ENCODE results near the gene FMNL2. TPM values are rescaled to one million over a fixed set of nuclear protein-coding genes. Genes with fewer than 3 reads are reported as not detected.
"Not testable (repeated sequence)": the region's sequence is repeated elsewhere in the genome, so short reads cannot be mapped to it uniquely, and the experiment has no call there.

The FMNL2 gene
- total RNA-seq, 1 experiment from 2014 or later, result 11.6 TPM

DNA sequence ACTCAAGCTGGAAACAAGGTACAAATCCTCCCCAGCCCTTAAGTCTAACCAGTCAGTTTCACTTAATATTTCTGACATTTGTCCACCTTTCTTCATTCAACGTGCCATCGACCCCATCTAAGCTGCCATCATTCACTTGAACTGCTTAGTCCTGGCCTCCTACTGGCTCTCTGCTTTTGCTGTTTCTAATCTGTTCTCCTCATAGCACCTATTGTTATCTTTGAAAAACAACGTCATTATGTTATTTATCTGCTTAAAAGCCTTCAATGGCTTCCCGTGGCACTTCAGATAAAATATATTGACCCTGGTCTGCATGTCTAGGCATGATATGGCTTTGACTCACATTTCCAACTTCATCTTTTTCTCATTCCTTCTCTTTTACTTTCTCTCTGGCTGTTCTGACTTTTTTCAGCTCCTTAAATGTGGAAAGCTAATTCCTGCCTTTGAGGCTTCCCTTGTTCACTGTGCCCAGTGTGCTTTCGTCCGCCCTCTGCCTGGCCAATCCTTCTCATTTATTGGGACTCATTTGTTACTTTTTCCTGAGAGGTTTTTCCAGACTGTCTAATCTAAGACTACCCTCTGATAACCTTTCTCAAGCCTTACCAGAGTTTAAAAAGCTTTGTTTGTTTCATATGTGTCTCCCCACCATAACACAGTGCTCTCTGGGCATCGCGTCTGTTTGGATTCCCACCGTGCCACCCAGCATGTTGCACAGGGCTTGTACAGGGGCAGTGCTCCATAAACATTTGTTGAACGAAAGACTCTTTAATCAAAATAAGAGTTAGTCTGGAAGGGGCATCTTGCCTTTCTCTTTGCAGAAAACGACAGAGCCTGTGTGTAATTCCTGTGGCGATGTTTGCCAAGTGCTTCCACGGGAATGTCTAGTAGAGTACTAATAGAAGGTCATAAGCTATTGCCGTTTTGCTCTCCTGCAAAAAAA is 183.9 kb downstream of the FMNL2 start:
- Histone ChIP-seq H3K36me3 (no peaks in the 10 kb centered on the region; the same call in 1 of the 2 replicates), H3K4me3 (no peak overlapping the region), H3K9me3 (no peaks in the 10 kb centered on the region), H3K27me3 (no peaks in the 10 kb centered on the region)
- DNase-seq, result no peak

DNA sequence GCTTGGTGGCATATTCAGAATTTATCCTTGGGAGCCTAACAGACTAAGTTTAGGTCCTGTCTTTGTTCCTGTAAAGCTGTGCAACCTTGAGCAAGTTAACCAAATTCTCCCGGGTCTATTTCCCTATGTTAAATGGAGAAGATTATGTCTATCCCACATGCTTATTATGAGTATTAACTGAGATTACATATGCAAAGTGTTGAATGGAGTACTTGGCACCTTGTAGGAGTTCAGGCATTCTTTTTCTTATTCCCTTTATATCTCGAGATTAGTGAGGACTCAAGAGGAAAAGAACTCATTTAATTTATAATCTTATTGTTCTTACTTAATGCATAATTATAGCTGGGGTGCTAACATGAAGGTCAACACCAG is 184.6 kb downstream of the FMNL2 start:
- no peaks in the 10 kb centered on the region; the same call in 1 of the 2 replicates for H3K36me3 ChIP-seq
- H3K27me3 ChIP-seq, result no peaks in the 10 kb centered on the region
- no peak for DNase-seq
- no peak overlapping the region for H3K4me3 ChIP-seq
- H3K9me3 ChIP-seq, result no peaks in the 10 kb centered on the region

DNA sequence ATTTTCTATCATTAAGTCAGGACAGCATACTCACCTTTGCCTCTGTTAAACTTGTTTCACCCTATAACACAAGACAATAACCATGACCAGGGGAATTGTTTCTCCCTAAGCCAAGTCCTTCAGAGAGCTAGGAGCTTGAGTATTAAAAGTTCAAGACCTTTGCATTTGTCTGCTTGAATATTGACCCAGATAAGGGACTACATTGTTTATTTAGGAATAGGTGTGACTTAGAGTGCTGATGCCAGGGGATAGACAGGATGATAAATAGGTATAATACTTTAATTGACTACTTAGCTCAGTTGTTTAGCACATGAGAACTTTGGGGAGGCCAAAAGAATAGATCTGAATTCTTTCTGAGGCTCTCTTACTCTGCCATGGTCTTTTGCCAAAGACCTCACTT is 185.8 kb downstream of the FMNL2 start:
- no peak for DNase-seq

DNA sequence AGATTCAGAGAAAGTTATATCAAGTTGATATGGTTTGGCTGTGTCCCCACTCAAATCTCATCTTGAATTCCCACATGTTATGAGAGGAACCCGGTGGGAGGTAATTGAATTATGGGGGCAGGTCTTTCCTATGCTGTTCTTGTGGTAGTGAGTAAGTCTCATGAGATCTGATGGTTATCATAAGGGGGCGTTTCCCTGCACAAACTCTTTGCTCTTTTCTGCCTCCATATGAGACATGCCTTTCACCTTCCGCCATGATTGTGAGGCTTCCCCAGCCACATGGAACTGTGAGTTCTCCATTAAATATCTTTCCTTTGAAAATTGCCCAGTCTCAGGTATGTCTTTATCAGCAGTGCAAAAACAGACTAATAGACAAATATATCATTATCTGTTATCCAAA is 187.5 kb downstream of the FMNL2 start:
- H3K4me3 ChIP-seq, H3K36me3 ChIP-seq, DNase-seq, H3K27me3 ChIP-seq, H3K9me3 ChIP-seq: not testable (repeated sequence)

More for the DNA sequence above, 185.8 kb downstream of the FMNL2 start:
- Histone ChIP-seq H3K27me3 (no peaks in the 10 kb centered on the region), H3K36me3 (no peaks in the 10 kb centered on the region; the same call in 1 of the 2 replicates), H3K9me3 (no peaks in the 10 kb centered on the region), H3K4me3 (no peak overlapping the region)

DNA sequence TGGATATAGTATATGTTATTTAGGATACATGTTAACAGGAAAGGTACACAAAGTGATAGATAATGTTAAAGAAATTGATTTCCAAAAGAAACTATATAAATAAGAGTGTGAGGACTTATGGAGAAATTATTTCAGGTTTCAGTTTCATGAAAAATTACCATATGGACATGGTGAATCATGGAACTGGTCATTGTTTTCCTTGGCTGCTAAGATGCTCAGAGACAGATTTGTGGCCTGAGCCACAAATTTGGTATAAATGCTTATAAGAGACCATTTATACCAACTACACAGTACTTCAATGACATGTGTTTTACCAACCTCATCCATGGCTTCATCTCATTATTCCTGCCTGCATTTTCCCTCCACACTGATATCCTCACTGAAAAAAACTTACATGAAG is 188.1 kb downstream of the FMNL2 start:
- no peak overlapping the region for H3K4me3 ChIP-seq

DNA sequence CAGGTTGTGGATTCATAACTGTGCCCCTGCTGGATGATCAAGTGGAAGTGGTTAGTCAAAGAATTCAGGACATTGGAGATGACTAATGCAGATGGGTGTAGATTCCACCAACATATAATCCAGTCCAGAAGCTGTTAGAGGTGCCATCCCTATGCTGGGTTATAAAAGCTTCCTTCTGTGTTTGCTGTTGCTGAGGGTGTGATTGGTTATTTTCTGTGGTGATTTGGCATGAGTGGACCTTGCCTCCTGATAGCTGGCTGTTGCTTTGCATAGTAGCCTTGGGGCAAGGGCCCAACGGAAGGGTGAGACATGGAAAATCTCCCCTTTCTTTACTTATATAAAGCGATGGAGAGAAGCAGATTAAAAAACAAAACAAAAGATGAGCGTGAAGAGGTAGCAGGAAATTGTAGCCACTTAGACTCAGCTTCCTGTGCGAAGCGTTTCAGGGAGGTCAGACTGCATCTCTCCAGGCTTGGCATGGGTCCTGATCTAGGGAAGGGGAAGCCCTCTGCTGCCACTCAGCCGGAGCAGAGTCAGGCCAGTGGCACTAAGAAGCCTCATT is 190.4 kb downstream of the FMNL2 start:
- H3K27me3 ChIP-seq, result no peaks in the 10 kb centered on the region
- H3K4me3 ChIP-seq, result peak overlapping the region; percentile 11; the same call in 1 of the 2 replicates
- H3K36me3 ChIP-seq, result no peaks in the 10 kb centered on the region; the same call in 1 of the 2 replicates
- DNase-seq, result peak; percentile 78
- H3K9me3 ChIP-seq, result no peaks in the 10 kb centered on the region

More for the DNA sequence above, 188.1 kb downstream of the FMNL2 start:
- Histone ChIP-seq H3K36me3 (no peaks in the 10 kb centered on the region; the same call in 1 of the 2 replicates), H3K27me3 (no peaks in the 10 kb centered on the region), H3K9me3 (no peaks in the 10 kb centered on the region)
- no peak for DNase-seq

DNA sequence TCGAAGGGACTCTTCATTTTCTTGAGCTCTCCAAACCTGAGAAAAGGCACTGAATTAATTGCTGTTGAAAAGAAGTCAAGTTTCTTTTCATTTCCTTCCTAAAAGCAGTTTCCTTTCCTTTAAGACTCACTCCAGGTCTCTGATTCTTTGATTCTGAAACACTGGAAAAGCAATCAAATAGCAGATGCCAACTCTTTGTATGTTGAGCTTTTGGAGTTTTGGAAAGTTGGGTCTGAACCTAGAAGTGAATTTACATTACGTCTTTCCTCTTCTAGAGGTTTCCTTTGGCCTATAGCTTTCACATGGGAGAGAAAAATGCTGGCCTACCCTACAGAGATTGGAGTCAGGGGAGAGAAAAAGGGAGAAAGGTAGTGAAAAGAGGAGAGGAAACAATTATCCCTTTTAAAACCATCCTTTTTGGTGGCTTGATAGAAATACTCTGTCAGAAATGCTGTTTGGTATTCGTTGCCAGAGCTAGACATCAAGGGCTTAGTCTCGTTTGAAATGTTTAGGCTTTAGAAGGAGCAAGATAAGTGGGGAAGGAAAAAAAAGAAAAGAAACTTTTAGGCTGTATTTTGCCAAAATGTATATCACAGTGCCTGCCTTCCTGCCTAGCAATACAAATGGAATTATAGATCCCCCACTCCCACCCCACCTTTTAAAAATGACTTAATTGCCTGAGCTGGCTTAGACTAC is 194.6 kb downstream of the FMNL2 start:
- Histone ChIP-seq H3K9me3 (no peaks in the 10 kb centered on the region), H3K4me3 (no peak overlapping the region), H3K27me3 (no peaks in the 10 kb centered on the region), H3K36me3 (no peaks in the 10 kb centered on the region)
- no peak for DNase-seq

DNA sequence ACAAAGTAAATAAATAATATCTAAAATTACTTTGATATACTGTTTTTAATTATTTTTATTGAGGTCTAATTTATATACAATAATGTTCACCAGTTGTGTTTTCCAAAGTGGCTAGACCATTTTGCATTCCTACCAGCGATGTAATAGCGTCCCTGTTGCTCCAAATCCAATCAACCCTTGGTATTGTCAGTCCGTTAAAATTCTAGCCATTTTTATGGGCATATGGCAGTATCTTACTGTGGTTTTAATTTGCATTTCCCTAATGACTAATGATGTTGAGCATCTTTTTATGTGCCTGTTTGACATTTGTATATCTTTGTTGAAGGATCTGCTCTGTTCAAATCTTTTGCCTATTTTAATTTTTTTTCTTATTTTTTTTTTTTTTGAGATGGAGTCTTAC is 197.3 kb downstream of the FMNL2 start:
- Histone ChIP-seq H3K36me3 (no peaks in the 10 kb centered on the region), H3K27me3 (no peaks in the 10 kb centered on the region), H3K4me3 (no peak overlapping the region), H3K9me3 (no peaks in the 10 kb centered on the region)
- no peak for DNase-seq

DNA sequence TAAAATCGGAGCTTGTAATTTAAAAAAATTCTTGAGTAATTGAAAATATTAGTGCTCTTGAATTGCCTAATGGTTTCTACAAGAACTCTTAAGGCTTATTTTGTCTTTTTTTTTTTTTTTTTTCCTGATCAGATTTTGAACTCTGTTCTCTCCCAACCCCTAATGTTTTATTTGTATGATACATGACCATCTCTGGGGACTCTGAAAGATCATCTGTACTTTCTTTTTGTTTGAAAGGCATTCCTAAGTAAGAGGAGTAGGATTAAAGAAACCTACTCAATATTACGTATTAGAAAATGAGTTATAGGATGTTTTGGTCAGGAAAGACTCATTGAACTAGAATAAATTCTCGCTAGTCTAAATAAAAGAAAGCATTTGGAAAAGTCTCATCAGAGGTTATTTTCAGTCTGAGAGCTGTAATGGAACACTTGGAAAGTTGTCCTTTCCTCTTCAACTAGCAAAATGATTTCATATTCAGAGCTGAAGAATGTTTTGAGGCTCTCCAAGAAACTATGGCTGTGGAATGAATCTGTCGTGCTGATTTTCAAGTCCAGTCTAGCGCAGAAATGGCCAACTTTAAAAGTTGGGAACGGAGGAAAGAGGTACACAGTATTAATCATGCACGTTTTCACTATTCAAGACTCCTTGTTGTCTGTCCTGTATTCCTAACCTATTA is 199.6 kb downstream of the FMNL2 start:
- Histone ChIP-seq H3K9me3 (no peaks in the 10 kb centered on the region), H3K27me3 (no peaks in the 10 kb centered on the region), H3K36me3 (no peaks in the 10 kb centered on the region), H3K4me3 (no peak overlapping the region)
- no peak for DNase-seq

DNA sequence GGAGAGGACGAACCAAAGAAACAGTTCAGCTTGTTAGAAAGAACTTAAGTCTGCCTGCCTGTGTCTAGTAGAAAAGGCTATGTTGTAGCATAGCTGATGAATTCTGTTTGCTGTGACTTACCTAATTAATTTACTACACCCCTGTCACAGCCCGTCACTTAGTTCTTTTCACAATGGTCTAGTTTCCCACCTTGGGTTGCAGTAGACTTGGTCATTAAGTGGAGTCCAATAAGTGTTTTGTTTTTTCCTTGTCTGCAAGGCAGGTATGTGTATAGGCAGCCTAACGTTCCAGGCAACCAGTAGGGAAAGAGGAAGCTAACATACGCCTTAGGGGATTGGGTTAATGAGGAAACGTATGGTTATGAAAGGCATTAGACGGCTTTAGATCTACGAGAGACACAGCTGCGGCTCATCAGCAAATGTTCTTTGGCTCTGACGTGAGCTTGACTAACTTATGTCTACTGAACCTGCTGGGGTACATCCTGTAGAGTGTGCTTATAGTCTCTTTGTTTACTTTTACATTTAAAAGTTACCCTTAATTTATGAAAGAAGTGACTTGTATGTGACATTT is 202.2 kb downstream of the FMNL2 start:
- H3K27me3 ChIP-seq, result no peaks in the 10 kb centered on the region
- no peak for DNase-seq
- H3K4me3 ChIP-seq, result no peak overlapping the region
- no peaks in the 10 kb centered on the region for H3K36me3 ChIP-seq
- H3K9me3 ChIP-seq, result no peaks in the 10 kb centered on the region

DNA sequence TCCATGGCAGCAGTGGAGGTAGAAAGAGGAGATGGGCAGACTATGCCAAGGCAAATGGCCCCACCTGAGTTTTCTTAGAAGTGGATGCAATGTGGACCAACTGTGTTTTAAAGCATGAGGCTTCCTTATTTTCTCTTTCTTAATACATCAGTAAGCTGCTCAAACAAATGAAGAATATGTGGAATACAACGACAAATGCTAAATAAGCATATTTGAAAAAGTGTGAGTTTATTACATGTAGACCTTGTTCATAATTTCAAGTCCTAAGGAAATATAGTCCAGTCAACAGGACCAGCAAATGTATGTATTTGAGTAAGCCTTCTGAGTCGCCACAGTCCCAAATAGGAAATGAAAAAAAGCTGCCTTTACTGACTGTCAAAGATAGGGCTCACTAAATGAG is 204.4 kb downstream of the FMNL2 start:
- peaks cover 6% of the 10 kb centered on the region for H3K36me3 ChIP-seq
- H3K9me3 ChIP-seq, result no peaks in the 10 kb centered on the region
- H3K4me3 ChIP-seq, result no peak overlapping the region

DNA sequence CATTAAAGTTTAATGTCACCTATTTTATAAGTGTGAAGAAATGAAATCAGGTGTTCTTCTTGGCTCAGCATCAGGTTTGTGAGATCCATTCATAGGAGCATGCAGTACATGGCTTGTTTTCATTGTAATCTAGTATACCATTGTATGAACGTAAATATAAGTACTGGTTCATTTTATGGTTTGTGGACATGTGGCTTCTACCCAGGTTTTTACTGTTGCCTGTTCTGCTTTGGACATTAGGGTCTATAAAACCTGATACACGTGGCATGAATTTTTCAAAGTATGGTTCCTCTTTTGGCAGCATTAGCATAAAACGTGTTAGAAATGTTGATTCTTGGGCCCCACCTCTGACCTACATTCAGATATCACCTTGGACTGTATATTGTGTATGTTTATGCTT is 206.7 kb downstream of the FMNL2 start:
- no peak for DNase-seq
- H3K36me3 ChIP-seq, result peaks cover 10% of the 10 kb centered on the region
- no peaks in the 10 kb centered on the region for H3K27me3 ChIP-seq
- no peaks in the 10 kb centered on the region for H3K9me3 ChIP-seq
- H3K4me3 ChIP-seq, result no peak overlapping the region

More for the DNA sequence above, 204.4 kb downstream of the FMNL2 start:
- no peaks in the 10 kb centered on the region for H3K27me3 ChIP-seq
- no peak for DNase-seq

DNA sequence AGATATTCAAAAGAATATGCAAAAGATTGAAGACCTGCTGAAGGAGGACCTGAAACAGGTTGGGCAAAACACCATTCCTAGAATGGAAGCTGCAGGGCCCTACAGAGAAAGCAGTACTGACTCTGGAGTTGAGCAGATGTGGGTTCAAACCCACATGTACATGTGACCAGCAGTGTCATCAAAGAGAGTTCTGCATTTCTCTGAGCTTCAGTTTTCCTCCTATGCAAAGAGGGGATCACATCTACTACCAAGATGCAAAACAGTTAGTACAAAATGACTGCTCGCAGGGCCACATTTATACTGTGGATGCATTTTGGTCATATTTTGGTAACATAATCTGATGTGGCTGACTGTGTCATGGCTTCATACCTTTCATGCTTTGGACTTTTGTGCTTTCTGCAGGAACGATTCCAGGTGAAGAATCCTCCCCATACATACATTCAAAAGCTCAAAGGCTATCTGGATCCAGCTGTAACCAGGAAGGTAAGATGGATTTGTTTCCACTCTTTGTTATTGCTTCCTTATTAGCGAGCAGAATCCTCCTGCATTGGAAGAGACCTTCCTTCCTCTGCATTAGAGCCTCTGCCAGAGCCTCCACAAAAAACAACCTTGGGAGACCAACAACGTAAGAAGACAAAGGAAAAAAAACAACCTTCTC is 207.5 kb downstream of the FMNL2 start:
- Histone ChIP-seq H3K36me3 (peaks cover 10% of the 10 kb centered on the region), H3K27me3 (no peaks in the 10 kb centered on the region), H3K4me3 (no peak overlapping the region), H3K9me3 (no peaks in the 10 kb centered on the region)
- DNase-seq, result no peak

DNA sequence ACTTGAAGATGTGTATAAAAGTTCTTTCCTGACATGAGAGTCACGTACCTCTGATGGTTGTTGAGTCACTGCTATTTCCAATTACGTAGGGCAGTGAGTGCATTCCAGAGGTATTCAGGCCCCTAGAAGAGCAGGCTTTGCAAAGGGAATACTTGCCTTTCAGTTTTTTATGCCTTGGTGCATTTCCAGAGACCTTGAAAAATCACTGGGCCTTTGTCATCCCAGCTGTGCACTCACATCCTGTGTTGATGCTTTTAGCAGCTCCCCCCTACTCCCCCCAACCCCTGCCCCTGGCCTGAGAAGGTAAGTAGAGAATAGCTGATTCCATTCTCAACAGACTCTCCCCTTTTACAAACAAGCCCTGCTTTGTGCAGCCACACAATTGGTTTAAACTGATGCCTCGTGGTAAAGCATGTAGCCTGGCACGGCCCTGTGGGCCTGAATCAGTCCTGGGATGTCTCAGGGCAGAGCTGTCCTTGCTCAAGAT is 208.1 kb downstream of the FMNL2 start:
- peak; percentile 70 for DNase-seq
- Histone ChIP-seq H3K9me3 (no peaks in the 10 kb centered on the region), H3K27me3 (no peaks in the 10 kb centered on the region), H3K36me3 (peaks cover 10% of the 10 kb centered on the region), H3K4me3 (no peak overlapping the region)

DNA sequence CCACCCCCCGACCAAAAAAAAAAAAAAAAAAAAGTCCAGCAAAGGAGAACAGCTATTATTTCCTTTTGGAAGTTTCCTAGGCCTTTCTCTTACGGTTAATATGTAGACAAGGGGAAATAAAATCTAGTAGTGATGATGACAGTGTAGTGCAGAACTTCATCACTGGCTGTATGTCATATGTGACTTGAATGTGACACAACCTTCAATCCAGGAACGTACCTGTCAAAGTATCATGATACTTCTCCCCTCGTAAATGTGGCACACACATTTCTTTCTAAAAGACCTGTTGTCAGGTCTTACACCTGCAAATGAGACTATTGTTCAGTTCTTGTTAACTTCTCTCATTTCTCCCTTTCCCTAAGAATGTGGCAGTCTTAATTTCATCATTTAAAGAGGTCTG is 208.7 kb downstream of the FMNL2 start:
- H3K4me3 ChIP-seq, result no peak overlapping the region
- no peaks in the 10 kb centered on the region for H3K9me3 ChIP-seq
- no peak for DNase-seq
- H3K27me3 ChIP-seq, result no peaks in the 10 kb centered on the region
- H3K36me3 ChIP-seq, result peaks cover 10% of the 10 kb centered on the region

DNA sequence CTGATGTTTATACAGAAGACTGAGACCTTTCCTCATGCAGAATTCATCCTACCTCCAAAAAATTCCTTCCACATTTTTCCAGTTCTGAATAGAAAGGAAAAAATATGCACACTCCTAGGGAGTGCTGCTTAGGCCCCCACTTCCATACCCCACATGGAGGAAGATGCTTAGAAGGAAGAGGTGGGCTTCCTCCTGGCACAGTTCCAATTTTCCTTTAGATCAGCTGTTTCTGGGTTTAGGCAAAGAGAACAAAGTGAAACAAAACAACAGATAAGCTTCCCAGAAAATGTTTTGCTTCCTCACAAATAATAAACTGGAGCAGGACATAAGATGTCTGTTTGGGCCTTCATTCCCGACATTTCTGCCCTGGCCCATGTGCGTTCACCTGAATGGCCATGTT is 209.7 kb downstream of the FMNL2 start:
- peaks cover 10% of the 10 kb centered on the region for H3K36me3 ChIP-seq
- no peak for DNase-seq
- no peak overlapping the region for H3K4me3 ChIP-seq
- H3K9me3 ChIP-seq, result no peaks in the 10 kb centered on the region
- H3K27me3 ChIP-seq, result no peaks in the 10 kb centered on the region
